GM19372 (cell line): ENCODE data around the gene ASMTL.

Experiments
- ATAC-seq: cut with Tn5 transposase; IDR thresholded peaks from one replicate; pipeline ENCODE4 v1.9.1; 2021; ENCODE audit warnings: mild to moderate bottlenecking, low read depth, moderate library complexity; ENCODE audit not compliant: unreplicated experiment

ASMTL gene

GRCh38 chrX:1355131-1356046 lies 97.3 kb downstream of the ASMTL start:
- ATAC-seq = no peak

DNA sequence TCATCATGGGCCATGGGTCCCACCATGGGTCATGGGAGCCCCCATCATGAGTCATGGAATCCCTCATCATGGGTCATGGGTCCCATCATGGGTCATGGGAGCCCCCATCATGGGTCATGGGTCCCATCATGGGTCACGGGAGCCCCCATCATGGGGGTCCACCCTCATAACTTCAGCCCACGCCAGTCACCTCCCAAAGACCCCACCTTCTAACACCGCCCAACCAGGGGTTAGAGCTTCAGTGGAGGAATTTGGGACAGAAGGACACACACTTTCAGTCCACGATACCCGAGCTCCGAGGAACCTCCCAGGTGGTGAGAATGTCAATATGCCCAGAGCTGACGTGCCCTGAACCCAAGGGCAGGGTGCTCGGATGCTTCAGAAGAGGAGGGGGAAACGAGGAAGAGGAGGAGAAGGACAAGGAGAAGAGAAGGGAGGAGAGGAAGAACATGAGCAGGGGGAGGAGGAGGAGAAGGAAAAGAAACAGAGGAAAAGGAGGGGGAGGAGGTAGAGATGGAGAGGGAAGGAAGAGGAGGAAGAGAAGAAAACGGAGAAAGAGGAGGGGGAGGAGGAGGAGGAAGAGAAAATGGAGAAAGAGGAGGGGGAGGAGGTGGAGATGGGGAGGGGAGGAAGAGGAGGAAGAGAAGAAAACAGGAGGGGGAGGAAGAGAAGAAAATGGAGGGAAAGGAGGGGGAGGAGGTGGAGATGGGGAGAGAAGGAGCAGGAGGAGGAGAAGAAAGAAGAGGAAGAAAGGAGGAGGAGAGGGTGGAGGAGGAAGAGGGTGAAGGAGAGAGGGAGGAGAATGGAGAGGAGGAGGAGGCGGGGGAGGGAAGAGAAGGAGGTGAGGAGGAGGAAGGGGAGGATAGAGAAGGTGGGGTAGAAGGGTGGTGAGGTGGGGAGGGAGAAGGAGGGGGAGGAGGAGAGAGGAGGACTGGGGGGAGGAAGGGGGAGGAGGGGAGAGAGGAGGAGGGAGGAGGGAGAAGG lies 98.4 kb downstream of the ASMTL start:
- ATAC-seq = no peak
